Stimulated activated CD8-positive, alpha-beta memory T cell treated with anti-CD3 and anti-CD28 coated beads, Interleukin-15, amount 100 ng/mL, for 4 hours (primary cell): ENCODE results near the gene ASAH2.
"Not testable (repeated sequence)": the region's sequence is repeated elsewhere in the genome, so short reads cannot be mapped to it uniquely, and the experiment has no call there.

ENCODE experiments used
- DNase-seq, 2 donors: peaks; one replicate each; pipeline ENCODE4 v3.0.0-alpha.2; 2020; ENCODE audit warnings: low read depth in 2 of 2

The ASAH2 gene

DNA sequence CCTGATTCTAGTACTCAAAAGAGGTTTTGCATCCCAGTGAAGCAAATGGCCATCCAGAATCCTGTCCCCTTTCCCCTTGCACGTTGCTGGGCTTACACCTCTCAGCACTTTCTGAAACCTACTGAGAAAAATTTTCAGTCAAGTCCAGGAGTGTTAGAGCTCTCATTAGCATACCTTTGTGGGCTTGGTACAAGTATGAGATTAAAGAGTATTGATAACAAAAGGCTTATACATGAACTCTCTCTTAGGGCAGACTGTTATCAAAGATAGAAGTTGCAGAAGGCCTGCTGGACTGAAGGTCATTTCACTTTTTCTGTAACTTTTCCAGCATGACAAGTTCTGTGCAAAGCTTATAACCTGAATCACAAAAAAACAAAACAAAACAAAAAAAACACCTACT is at the start of gene ASAH2:
Gene ASAH2, minus strand, starts transcription at position 123 of the 400 bp plus-strand sequence. CDS start 2,906 bp downstream, outside the sequence.
- DNase-seq: no peak

- DNase-seq: no peak
These were observed 48.8 kb upstream of the ASAH2 start for GRCh38 chr10:50299948-50300669.

DNA sequence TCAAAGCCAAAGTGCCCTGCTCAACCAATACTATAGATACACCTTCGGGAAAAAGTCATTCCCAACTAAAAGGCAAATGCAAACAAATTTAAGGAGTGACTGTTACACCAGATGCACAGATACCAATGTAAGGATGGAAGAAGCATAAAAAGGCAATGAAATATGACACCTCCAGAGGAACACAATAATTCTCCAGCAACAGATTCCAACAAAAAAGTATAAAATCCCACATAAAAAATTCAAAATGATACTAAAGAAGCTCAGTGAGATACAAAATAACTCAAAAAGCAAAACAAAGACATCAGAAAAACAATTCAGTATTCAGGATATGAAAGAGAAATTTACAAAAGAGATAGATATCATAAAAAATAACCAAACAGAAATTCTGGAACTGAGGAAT is 44.1 kb upstream of the ASAH2 start:
- DNase-seq: no peak

DNA sequence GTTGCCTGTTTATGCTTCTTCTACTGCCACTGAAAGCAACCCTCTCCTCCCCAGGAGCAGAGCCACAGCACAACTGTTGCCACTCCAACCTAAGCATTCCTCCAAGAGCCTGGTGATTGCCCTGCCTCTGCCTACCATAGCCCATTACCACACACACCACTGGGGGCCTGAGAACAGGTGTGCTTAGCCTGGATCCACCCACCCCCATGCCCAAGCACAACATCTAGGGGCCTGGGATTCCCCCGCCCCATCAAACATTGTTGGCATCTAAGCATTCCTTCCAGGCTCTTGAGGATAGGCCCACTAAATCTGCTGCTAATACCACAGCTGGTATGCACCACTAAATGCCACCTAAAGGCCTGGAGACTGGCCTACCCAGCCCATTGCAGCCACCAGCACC is 43.3 kb upstream of the ASAH2 start:
- no peak for DNase-seq

DNA sequence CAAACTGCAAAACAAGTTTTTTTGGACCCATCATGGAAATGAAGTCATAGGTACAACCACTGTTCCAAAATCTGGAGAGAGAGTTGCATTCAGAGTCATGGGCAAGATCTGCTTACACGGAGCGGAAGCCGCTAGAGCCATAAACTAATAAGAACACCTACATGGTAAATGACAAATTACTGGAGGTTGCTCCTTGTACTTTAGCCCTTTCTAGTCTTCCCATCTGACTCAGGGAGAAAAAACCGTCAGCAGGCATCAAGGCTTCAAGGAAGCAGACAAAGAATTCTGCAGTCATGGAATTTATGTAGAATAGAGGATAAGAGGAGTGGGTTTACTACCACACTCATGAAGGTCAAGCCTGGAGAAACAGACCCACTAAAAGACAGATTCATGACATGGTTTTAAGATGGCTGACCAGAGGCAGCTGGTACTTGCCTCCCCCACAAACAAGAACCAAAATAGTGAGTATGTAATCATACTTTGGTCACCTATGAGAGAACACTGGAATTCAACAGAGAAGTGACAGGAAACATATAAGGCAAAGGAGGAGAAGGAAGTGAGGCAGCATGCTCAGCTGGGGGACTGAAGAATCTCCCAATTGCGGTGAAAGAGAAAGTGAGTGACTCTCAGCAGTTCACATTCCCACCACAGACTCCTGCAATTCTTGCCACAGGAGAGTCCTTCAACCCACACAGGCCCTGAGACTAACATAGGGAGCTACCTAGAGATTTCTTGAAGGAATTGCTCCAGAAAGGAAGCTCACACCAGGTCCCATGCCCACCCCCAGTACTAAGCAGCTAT is 42.4 kb upstream of the ASAH2 start:
- DNase-seq: no peak

- DNase-seq: no peak
These were observed 40.0 kb upstream of the ASAH2 start for GRCh38 chr10:50291261-50291850.

DNA sequence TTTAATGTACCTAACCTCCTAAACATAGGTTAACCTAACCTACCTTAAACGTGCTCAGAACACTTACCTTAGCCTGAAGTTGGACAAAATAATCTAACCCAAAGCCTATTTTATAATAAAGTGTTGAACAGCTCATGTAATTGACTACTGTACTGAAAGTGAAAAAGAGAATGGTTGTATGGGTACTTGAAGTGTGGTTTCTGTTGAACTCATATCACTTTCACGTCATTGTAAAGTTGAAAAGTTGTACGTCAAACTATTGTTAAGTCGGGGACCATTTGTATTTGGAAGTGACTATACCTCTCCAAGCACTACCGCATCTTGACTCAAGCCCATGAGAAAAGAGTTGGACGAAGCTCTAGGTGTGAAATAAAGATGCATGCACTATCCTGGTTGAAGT is 37.9 kb upstream of the ASAH2 start:
- DNase-seq: no peak

DNA sequence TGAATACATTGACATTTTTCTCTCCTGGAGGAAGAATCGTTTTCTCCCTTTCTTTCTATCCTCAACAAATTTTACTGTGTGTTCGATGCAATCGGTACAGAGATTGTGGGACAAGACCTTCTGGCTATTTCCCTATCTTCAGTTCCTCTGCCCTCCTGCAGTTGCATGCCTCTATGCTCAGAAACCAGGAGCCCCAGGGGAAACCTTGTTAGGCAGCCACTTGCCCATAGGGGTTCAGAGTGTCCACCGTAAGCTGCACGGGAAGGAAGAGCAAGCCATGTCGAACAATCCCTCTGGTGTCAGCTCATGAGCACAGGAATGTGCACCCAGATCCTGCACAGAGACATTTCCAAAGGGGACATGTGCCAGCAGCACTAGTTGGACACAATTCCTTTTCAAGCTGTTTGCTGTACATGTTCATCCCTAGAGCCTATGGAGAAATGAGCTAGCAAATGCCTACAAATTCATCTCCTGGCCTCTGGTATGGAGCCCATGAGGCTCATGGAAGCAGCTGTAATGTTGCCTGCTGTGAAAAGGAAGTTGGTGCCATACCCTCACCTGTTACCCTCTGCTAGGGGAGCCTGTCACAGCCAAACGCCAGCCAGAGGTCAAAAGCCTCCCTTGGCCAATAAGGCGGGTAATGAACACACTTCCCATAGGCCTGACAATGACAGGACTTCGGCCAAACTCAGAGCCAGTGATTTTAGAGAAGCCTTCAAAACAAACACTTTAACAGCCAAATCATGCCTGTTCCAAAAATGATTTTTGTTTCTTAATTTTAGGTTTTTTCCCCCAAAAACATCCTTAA is 35.9 kb upstream of the ASAH2 start:
- no peak for DNase-seq

GRCh38 chr10:50286517-50286916 is 35.2 kb upstream of the ASAH2 start:
- no peak for DNase-seq

- no peak for DNase-seq
These were observed 30.7 kb upstream of the ASAH2 start for GRCh38 chr10:50281967-50282522.

DNA sequence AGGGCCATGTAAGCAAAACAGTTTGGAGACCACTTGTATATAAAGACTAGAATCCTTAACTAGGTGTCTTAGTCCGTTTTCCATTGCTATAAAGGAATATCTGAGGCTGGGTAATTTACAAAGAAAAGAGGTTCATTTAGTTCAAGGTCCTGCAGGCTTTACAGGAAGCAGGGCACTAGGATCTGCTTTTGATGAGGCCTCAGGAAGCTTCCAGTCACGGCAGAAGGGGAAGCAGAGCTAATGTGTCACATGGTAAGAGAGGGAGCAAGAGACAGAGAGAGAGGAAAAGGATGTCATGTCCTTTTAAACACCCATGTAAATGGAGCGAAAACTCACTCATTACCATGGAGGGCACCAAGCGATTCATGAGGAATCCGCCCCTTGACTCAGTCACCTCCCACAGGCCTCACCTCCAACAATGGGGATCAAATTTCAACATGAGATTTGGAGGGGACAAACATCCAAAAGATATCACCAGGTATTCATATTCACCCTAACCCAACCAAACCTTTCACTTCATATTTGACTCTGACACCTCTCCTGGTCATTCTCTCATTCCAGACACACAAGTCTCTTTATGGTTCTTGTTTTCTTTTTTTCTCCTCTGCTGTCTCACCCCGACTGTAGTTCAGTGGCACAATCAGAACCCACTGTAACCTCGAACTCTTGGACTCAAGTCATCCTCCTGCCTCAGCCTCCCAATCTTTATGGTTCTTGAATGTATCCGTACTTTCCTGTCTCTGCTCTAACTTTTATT is 30.1 kb upstream of the ASAH2 start:
- no peak for DNase-seq

DNA sequence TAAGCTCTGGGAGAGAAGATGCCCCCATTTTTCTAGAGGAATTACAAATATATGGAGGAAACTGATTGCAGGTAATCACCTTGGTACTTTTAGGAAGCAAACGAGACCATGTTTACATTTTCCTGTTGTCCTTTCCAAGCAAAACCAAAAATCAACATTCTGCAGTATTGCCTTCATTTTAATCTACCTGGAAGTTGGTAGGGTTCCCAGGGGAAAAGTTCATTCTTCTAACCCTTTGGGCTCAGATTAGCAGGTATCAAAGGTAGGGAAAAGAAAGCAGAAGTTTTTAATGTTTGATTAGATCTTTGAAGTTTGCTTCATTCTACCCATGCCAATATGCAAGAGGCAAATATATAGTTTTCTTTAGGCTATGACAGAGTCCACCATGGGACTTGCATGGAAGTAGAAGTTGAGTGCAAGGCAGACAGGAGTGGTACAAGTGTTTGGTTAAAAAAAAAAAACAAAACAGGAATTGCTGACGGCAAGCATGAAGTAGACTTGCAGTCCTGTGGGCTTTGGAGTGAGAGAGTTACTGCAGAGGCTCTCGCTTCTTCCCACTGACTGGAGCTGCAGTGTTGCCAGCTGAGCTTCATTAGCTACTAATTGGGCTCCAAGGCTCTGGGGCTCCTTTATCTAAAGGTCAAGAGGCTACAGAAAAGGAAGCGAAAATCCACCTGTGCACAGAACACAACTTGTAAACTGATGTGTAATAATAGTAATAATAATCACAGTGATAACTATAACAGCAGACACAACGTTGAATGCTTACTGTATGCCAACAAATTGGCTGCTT is 28.9 kb upstream of the ASAH2 start:
- DNase-seq: no peak

GRCh38 chr10:50279489-50279888 is 28.2 kb upstream of the ASAH2 start:
- no peak for DNase-seq

DNA sequence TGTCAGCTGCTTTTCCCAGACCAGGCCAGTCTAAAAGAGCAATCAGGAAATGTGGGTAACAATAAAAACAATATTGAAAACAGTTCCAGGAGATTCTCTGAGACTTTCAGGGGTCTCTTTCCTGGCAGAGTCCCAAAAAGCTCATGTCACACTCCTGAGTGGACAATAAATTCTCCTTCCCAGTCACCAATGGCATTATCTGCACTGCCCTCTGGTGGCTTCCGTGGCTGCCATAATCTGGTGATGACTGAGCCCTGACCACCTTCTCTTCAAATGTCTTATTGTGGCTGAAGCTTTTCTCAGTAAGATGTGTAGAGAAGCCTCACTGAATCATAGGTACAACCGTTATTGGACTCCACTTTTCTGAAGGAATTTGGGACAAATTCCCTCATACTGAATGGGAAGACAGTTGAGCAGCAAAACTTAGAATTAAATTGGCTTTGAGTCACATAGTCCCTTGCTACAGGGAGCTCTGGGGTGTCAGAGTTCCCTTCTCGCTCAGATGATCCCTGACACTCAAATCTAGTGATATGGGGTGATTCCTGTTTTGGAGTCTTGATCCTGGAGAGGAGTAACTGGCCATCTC is 24.4 kb upstream of the ASAH2 start:
- no peak for DNase-seq

GRCh38 chr10:50272531-50272930 is 21.2 kb upstream of the ASAH2 start:
- DNase-seq: no peak

DNA sequence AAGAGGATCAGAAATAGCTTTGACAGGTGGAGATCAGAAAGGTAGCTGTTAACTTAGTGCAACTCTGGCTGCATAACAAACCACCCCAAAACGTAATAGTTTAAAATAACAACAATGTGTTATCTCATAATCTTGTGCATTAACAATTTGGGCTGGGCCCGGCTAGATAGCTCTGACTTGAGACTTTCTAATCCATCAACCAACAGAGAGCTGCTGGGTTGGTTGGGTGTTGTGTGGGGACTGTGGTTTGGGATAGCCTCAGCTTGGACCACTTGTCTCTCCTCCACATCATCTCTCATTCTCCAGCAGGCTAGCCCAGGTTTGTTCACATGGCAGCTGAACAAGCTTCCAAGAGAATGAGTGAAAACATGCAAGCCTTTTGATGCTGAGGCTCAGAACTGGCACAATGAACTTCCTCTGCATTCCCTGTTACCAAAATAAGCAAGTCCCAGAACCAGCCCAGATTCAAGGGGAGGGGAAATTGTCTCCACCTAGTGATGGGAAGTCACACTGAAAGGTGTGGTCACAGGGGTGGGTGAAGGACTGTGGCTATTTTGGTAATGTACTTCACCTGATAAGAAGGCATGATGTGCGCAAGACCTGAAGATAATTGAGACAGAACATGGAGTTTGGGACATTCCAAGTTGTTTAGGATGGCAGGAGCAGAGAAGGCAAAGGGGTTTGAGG is 20.4 kb upstream of the ASAH2 start:
- DNase-seq: no peak

DNA sequence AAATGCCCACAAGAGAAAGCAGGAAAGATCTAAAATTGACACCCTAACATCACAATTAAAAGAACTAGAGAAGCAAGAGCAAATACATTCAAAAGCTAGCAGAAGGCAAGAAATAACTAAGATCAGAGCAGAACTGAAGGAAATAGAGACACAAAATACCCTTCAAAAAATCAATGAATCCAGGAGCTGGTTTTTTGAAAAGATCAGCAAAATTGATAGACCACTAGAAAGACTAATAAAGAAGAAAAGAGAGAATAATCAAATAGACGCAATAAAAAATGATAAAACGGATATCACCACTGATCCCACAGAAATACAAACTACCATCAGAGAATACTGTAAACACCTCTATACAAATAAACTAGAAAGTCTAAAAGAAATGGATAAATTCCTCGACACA is 16.6 kb upstream of the ASAH2 start:
- DNase-seq: not testable (repeated sequence)

DNA sequence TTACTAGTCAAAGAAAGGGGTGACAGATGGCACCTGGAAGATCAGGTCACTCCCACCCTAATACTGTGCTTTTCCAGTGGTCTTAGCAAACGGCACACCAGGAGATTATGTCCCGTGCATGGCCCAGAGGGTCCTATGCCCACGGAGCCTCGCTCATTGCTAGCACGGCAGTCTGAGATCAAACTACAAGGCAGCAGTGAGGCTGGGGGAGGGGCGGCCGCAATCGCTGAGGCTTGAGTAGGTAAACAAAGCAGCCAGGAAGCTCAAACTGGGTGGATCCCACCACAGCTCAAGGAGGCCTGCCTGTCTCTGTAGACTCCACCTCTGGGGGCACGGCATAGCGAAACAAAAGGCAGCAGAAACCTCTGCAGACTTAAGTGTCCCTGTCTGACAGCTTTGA is 11.3 kb upstream of the ASAH2 start:
- not testable (repeated sequence) for DNase-seq

GRCh38 chr10:50260791-50261281 is 9.5 kb upstream of the ASAH2 start:
- DNase-seq: no peak
